Activated B cell treated with CpG ODN at 0.5 μM for 24 hours (primary cell): ENCODE results near the gene ARHGAP21. TPM values are rescaled to one million over a fixed set of nuclear protein-coding genes. Genes with fewer than 3 reads are reported as not detected.

Experiments
- ATAC-seq: fragments of 200-7000 bp; cut with Tn5 transposase; one replicate; pipeline ENCODE4 v1.10.0; 2021; ENCODE audit warnings: low read depth, mild to moderate bottlenecking, moderate library complexity
- CTCF ChIA-PET: fragments of 350-600 bp; sonication (Branson Sonifier 250); formaldehyde crosslinking; loops from one replicate; lab custom pipeline; 2021; ENCODE audit warnings: antibody characterized with exemption; lab: Charles Lee
- POLR2A ChIA-PET: fragments of 350-600 bp; sonication (Branson Sonifier 250); formaldehyde crosslinking; loops from one replicate; lab custom pipeline; 2021; ENCODE audit warnings: antibody characterized with exemption; lab: Charles Lee
- DNase-seq: peaks from one replicate; pipeline ENCODE4 v3.0.0; 2022
- H3K27ac Mint-ChIP-seq: one replicate; pipeline ENCODE4 v1.8.0; 2020; ENCODE audit warnings: mixed read lengths
- H3K27me3 Mint-ChIP-seq: one replicate; pipeline ENCODE4 v1.8.0; 2021; ENCODE audit warnings: mixed read lengths
- H3K36me3 Mint-ChIP-seq: one replicate; pipeline ENCODE4 v1.8.0; 2021; ENCODE audit warnings: low read depth, mixed read lengths
- H3K4me1 Mint-ChIP-seq: one replicate; pipeline ENCODE4 v1.8.0; 2021; ENCODE audit warnings: mixed read lengths
- H3K4me3 Mint-ChIP-seq: one replicate; pipeline ENCODE4 v1.8.0; 2020; ENCODE audit warnings: mild to moderate bottlenecking, mixed read lengths
- H3K9me3 Mint-ChIP-seq: one replicate; pipeline ENCODE4 v1.8.0; 2020; ENCODE audit warnings: mixed read lengths
- CTCF ChIP-seq: fragments of 200-600 bp; IDR thresholded peaks from one replicate; pipeline ENCODE4 v1.8.0; 2022; ENCODE audit warnings: antibody characterized with exemption, mild to moderate bottlenecking
- intact Hi-C: fragments of 100-400 bp; cut with micrococcal nuclease; formaldehyde crosslinking; loops from one replicate; pipeline ENCODE4 v1.15.1; 2024
- total RNA-seq: library from RNA; stranded (reverse); gene quantifications from 2 replicates; pipeline ENCODE4 v1.2.3, GENCODE V29; 2022

Gene ARHGAP21
- total RNA-seq, 1 donor from 2014 or later = 20.8 TPM

GRCh38 chr10:24708081-24708480 lies 15.6 kb downstream of the ARHGAP21 start:
- no peak overlapping the region for H3K27ac Mint-ChIP-seq
- H3K4me3 Mint-ChIP-seq = no peak overlapping the region
- no peaks in the 10 kb centered on the region for H3K4me1 Mint-ChIP-seq
- ChIA-PET CTCF (no interaction called here), POLR2A (no interaction called here)
- intact Hi-C loops = no loop called here
- ATAC-seq (no peak), DNase-seq (no peak)
- no peaks in the 10 kb centered on the region for H3K36me3 Mint-ChIP-seq
- H3K9me3 Mint-ChIP-seq = no peaks in the 10 kb centered on the region
- no peak for TF ChIP-seq CTCF
- H3K27me3 Mint-ChIP-seq = peaks cover 5% of the 10 kb centered on the region

- ChIA-PET POLR2A (no interaction called here), CTCF (no interaction called here)
- no peak for TF ChIP-seq CTCF
- intact Hi-C loops = no loop called here
- Mint-ChIP-seq H3K27me3 (peaks cover 3% of the 10 kb centered on the region), H3K27ac (no peak overlapping the region), H3K36me3 (no peaks in the 10 kb centered on the region), H3K4me1 (no peaks in the 10 kb centered on the region), H3K4me3 (no peak overlapping the region), H3K9me3 (no peaks in the 10 kb centered on the region)
- DNase-seq (no peak), ATAC-seq (no peak)
Observed at GRCh38 chr10:24707445-24707844, 16.2 kb downstream of the ARHGAP21 start.

- Mint-ChIP-seq H3K27ac (no peak overlapping the region), H3K36me3 (no peaks in the 10 kb centered on the region)
- POLR2A ChIA-PET = no interaction called here
Observed at GRCh38 chr10:24706479-24707118, 17.1 kb downstream of the ARHGAP21 start.

GRCh38 chr10:24703700-24704099 lies 20.0 kb downstream of the ARHGAP21 start:
- H3K27ac Mint-ChIP-seq = no peak overlapping the region
- POLR2A ChIA-PET = no interaction called here
- CTCF ChIA-PET = no interaction called here
- peaks cover 3% of the 10 kb centered on the region for H3K4me1 Mint-ChIP-seq
- no peak for ATAC-seq
- no peak for DNase-seq
- no peak for TF ChIP-seq CTCF
- intact Hi-C loops = no loop called here
- no peaks in the 10 kb centered on the region for H3K9me3 Mint-ChIP-seq
- no peak overlapping the region for H3K4me3 Mint-ChIP-seq
- no peaks in the 10 kb centered on the region for H3K36me3 Mint-ChIP-seq
- no peaks in the 10 kb centered on the region for H3K27me3 Mint-ChIP-seq

More at GRCh38 chr10:24706479-24707118, 17.1 kb downstream of the ARHGAP21 start:
- H3K4me3 Mint-ChIP-seq = no peak overlapping the region
- no peak for TF ChIP-seq CTCF
- H3K4me1 Mint-ChIP-seq = peaks cover under 1% of the 10 kb centered on the region
- H3K9me3 Mint-ChIP-seq = no peaks in the 10 kb centered on the region
- DNase-seq = no peak
- no peak for ATAC-seq
- peaks cover 3% of the 10 kb centered on the region for H3K27me3 Mint-ChIP-seq
- CTCF ChIA-PET = no interaction called here
- intact Hi-C loops = no loop called here

GRCh38 chr10:24701447-24701846 lies 22.2 kb downstream of the ARHGAP21 start:
- no peak for ATAC-seq
- ChIA-PET POLR2A (interaction anchor here (0.7 kb wide), 1 partner anchor 7 kb away, joined by 5 read pairs; no protein-coding TSS in a partner anchor), CTCF (no interaction called here)
- intact Hi-C loops = no loop called here
- no peaks in the 10 kb centered on the region for H3K27me3 Mint-ChIP-seq
- H3K4me3 Mint-ChIP-seq = no peak overlapping the region
- H3K4me1 Mint-ChIP-seq = peaks cover 3% of the 10 kb centered on the region
- DNase-seq = no peak
- no peaks in the 10 kb centered on the region for H3K36me3 Mint-ChIP-seq
- no peak for TF ChIP-seq CTCF
- H3K9me3 Mint-ChIP-seq = no peaks in the 10 kb centered on the region
- no peak overlapping the region for H3K27ac Mint-ChIP-seq
